GM19438 (cell line): Measurements from ENCODE around the gene AGER.
"Not testable (repeated sequence)": the region's sequence is repeated elsewhere in the genome, so short reads cannot be mapped to it uniquely, and the experiment has no call there.

ENCODE experiments used
- ATAC-seq: cut with Tn5 transposase; IDR thresholded peaks from one replicate; pipeline ENCODE4 v1.9.1; 2021; ENCODE audit warnings: low read depth; ENCODE audit not compliant: unreplicated experiment

AGER gene

GRCh38 chr6:32151181-32151862 is 32.7 kb downstream of the AGER start:
- ATAC-seq, result no peak

- no peak for ATAC-seq
These were observed 33.9 kb downstream of the AGER start for GRCh38 chr6:32149932-32150870.

- ATAC-seq, result no peak
These were observed 34.8 kb downstream of the AGER start for GRCh38 chr6:32149092-32149755.

- ATAC-seq, result no peak
These were observed 35.6 kb downstream of the AGER start for GRCh38 chr6:32148289-32149091.

- no peak for ATAC-seq
These were observed 36.5 kb downstream of the AGER start for GRCh38 chr6:32147401-32148132.

GRCh38 chr6:32146687-32147086 is 37.4 kb downstream of the AGER start:
- ATAC-seq, result no peak

GRCh38 chr6:32146287-32146686 is 37.8 kb downstream of the AGER start:
- no peak for ATAC-seq

GRCh38 chr6:32144238-32144637 is 39.8 kb downstream of the AGER start:
- ATAC-seq, result not testable (repeated sequence)

GRCh38 chr6:32140420-32141046 is 43.5 kb downstream of the AGER start:
- ATAC-seq, result no peak

GRCh38 chr6:32139590-32139989 is 44.5 kb downstream of the AGER start:
- no peak for ATAC-seq

GRCh38 chr6:32137454-32137853 is 46.6 kb downstream of the AGER start:
- no peak for ATAC-seq

- no peak for ATAC-seq
These were observed 50.3 kb downstream of the AGER start for GRCh38 chr6:32133786-32134185.

- ATAC-seq, result no peak
These were observed 51.9 kb downstream of the AGER start for GRCh38 chr6:32132110-32132509.

GRCh38 chr6:32131439-32131948 is 52.6 kb downstream of the AGER start:
- no peak for ATAC-seq
